Left kidney (tissue), 2 donors: ENCODE measurements around the gene ABHD17C. TPM values are rescaled to one million over a fixed set of nuclear protein-coding genes. Genes with fewer than 3 reads are reported as not detected.

Experiments used
- DNase-seq: peaks from one replicate; pipeline ENCODE4 v3.0.0-alpha.2; 2013
- polyA plus RNA-seq: library from polyadenylated mRNA; unstranded; fragments of 120-200 nt; gene quantifications from one replicate; pipeline ENCODE4 v1.2.1, GENCODE V29; 2013; ENCODE audit not compliant: insufficient read length

Gene ABHD17C
- polyA plus RNA-seq, 1 donor: 32.7 TPM

DNA sequence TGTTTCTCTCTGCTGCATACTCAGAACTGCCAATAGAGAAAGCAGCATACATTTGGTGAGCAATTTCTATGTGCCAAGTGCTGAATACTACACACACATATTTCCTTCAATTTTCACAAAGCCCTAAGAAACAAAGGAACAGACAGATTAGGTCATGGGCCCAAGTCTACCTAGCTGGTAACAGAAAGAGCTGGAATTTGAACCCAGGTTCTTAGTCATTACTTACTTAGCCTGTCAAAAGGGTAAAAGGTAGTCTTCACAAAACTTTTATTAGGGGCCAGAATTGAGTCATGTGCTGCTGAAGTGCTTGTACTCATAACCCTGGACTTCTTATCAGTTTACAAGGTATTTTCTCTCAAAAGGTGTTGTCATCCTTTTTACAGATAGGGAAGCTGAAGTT is 10.4 kb upstream of the ABHD17C start:
- no peak for DNase-seq

DNA sequence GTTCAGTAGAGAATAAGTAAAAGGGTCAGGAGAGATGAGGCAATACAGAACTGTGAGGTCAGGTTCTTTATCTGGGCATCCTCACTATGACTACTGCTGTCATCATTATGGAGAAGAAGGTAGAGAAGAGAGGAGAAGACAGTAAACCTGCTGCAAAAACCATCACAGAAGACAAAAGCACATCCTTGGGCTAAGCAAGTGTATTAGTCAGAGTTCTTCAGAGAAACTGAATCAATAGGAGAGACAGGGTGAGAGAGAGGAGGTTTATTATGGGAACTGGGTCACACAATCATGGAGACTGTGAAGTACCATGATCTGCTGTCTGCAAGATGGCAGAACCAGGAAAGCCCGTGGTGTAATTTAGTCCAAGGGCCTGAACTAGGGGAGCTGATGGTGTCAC is 9.5 kb upstream of the ABHD17C start:
- DNase-seq: no peak

GRCh38 chr15:80689294-80689693 is 5.8 kb upstream of the ABHD17C start:
- DNase-seq: no peak

DNA sequence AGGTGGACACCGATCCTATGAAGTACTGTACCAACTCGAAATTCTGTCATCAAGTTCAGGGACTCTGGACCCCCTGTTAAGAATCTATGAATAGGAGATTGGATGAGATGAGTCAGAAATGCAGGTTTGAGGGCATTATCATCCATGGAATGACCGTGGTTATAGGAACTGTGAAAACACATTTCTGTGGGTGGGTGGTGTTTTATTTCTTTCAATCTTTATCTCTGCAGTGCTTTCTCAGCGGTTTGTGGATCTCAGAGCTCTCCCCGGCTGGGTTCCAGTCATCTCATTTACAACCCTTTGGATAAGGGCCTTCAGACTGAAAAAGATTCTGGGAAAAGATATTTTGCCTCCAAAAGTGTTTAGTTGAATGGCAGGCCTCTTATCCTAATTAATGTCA is 5.4 kb upstream of the ABHD17C start:
- DNase-seq: no peak

DNA sequence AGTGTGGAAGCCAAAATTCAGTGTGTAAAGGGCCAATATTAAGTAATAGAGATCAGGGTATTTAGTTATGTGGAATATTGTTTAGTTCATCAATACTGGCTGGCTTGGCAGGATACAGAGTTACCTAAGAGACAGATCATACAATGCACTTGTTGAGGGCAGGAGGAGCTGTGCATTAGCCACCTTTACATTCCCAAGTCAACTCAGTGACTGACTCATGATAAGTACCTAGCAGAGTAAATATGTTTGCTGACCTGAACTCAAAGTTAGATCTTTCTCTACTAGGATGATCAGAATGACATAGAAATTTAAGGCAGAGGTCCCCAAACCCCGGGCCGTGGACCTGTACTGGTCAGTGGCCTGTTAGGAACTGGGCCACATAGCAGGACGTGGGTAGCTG is 3.5 kb upstream of the ABHD17C start:
- DNase-seq: no peak

- no peak for DNase-seq
Observed at GRCh38 chr15:80693682-80694610, 1.2 kb upstream of the ABHD17C start.

DNA sequence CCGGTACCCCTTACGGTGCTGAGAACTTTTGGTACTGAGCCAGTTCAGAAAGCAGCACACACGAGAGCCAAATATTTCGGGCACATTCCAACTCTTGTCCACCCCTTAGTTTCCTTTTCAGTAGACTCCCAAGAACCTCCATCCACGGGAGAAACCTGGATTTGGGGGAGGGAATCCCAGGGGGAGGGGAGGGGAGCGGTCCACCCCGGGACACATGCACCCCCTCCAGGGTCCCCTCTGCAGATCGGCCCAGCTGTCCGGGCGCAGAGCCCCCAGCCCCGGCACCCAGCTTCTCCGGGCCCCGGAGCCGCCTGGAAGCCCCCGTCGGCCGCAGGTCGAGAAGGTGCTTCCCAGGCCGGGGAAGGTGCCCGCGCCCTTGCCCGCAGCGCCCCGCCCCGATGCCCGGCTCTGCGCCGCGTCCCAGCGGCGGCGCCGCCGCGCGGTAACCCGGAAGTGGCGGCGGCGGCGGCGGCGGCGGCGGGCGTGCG is 455 bp upstream of the ABHD17C start:
- no peak for DNase-seq

DNA sequence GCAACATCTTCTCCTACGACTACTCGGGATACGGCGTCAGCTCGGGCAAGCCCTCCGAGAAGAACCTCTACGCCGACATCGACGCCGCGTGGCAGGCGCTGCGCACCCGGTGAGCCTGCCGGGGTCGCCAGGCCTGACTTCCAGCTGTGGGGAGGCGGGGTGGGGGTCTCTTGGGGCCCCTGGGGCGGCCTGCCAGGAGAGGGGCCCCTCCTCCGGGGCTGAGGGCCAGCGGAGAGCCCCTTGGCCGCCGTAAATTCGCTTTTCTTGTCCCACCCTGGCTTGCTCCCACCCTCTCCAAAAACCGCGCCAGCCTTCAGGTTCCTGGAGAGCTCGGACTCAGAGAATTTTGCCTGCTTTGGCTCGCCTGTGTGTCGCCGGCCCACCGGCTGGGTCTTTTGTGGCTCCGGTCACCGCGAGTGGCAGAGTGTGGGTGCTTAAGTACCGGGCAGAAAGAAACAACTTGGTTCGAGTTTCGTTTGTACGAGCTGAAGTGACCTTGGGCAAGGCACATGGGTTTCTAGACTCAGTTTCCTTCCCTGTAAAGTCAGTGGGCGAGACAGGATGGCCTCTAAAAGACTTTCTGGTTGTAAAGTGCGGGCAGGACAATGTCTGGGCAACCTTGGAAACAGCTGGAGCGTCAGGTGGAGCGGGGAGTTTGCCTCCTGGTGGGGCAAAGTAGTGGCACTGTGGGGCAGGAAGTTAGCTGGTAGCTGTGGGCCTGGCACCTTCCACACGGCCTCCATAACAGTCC is 976 bp downstream of the ABHD17C start:
- no peak for DNase-seq

DNA sequence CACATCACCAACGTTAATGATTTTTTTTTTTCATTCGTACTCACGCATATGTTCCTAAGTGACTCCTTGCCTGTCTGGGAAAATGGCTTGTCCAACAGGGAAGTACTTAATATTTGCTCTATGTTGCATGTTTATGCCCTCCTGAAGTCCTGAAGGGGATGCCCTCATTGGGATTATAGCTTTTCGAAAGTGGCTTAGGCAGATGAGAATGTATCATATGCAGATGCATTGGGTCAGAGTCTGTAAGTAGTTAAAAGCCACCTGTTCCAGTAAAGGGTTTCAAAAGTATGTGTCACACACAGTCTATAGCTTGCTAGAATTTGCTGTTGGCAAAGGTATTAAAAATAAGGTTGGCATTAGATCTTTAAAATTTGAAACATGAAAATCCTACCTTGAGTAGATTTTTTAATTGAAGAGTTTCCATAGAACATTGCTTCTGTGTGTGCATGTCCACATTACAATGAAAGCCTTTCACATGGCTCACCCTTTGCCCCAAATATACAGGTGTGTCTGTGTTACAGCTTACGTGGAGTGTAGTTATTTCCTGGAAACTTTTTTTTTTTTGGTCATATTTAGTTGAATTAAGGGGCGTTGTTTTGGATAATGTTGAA is 2.1 kb downstream of the ABHD17C start:
- no peak for DNase-seq

DNA sequence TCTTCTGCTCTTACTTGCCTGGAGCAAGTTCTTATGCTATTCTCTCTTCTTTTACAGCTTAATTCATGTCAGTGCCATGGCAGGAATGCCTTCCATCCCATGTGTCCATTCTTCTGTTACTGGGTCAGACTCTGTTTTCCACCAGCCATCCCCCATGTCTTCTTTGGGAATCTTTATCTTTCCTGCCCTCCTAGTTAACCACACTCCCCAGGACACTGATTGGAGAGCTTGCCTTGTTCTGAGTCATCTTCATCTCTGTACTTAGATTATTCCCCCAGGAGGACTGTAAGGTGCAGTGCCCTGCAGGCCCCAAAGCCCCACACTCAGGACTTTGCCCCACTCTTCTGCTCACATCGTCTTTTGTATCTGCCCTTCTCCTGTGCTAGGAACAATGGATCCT is 3.6 kb downstream of the ABHD17C start:
- no peak for DNase-seq

DNA sequence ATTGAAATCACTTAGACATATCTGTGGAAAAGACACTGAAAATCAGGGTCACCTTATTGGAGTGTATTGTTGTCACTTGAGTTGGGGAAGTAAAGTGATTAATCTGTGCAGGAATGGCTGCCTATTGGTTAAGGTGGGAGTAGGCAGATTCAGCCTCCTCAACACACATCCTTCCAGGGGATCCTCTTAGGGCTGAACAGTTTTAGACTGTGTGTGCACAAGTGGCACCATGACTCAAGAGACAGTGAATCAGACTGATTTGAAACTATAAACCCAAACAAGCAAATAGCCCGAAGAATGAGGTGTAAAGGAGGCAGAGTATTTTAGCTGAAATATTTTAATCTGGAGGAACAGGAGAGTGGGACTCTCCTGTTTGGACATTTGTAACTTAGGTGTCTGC is 4.9 kb downstream of the ABHD17C start:
- no peak for DNase-seq

DNA sequence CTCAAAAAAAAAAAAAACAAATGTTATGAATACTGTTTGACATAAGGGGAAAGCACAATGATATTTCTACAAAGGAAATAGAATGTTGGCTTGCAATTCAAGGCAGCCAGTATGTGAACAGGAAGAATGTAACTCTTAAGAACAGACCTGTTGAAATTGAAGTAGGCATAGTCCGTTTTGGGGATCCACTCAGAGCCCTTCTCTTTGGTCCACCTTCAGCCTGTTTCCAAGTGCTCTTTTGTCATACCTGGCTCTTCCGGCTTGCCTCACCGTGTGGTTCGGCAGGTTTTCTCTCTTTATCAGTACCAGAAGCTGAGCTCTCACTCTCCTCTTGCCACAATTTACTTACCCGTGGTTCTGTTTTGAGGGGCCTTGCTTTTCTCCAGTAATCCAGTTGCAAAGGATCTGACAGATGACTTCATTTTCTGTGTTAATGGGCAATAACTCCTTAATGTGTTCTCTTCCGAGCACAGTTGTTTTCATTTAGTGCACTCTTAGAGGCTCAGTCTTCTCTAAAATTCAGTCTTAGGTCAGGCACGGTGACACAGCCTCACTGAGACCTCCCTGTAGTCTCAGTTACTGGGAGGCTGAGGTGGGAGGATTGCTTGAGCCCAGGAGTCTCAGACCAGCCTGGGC is 6.7 kb downstream of the ABHD17C start:
- no peak for DNase-seq

DNA sequence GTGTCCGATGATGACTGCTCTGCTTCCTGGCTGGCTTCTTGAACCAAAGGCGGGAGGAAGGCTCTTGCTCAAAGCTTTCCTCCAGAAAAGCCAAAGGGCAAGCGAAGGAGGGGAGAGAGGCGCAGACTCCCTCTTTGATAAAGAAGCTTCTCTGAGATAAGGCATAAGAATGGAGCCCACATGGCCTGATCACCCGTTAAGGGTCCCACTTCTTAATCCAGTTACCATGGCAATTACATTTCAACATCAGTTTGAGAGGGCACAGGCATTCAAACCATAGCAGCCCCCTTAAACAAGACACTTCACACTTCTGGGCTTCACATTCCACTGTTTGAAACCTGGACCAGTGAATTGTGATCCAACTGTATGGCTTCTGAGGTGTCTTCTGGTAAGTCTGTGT is 8.0 kb downstream of the ABHD17C start:
- no peak for DNase-seq

DNA sequence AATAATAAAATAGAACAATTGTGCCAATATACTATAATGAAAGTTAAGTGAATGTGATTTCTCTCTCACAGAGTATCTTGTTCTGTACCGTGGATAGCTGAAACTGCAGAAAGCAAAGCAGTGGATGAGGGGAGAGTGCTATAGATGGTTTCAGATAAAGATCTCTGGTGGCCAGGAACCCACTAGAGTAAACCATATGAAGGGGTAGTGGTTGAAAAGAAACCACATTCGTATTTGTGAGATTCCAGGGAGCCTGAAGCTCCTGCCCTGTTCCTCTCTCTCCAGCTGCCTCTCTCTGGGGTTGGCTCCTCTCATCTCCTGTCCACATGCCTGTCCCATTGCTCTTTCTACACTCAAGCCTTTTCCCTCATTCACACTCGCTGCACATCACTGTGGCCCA is 8.9 kb downstream of the ABHD17C start:
- DNase-seq: no peak

DNA sequence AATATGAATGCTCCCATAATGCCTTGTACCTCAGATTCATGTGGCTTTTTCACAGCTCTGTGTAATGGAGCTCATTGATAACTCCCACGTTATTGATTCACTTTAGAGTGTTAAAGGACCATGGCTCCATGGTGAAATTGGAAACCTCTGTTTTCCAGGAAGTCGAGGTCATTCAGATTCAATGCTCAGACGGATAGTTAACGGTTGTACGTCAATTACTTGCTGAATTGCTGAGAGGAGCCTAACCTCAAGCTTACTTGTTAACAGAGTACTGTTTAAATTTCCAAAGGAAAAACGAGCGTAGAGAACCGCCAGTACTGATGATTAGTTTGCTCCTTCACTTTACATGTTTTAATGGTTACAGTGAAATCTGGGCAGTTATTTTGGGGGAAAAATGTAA is 11.1 kb downstream of the ABHD17C start:
- no peak for DNase-seq

DNA sequence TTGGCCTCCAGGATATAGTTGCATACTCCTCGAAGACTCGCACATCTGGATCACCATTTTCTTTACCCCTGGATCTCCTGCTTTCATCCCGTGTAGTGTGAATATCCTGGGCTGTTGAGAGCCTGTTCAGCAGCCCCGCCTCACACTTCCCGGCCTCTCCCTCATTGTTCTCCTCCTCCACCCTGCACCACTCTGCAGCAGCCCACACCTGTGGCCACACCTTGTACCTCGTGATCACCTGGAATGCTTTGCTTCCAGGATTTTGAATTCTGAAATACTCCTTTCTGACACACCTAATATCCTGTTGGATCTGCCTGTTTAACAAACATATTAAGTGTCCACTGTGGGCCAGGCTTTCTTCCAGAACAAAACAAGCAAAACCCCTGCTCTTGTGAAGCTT is 14.4 kb downstream of the ABHD17C start:
- no peak for DNase-seq

GRCh38 chr15:80710635-80711554 is 15.8 kb downstream of the ABHD17C start:
- DNase-seq: no peak

DNA sequence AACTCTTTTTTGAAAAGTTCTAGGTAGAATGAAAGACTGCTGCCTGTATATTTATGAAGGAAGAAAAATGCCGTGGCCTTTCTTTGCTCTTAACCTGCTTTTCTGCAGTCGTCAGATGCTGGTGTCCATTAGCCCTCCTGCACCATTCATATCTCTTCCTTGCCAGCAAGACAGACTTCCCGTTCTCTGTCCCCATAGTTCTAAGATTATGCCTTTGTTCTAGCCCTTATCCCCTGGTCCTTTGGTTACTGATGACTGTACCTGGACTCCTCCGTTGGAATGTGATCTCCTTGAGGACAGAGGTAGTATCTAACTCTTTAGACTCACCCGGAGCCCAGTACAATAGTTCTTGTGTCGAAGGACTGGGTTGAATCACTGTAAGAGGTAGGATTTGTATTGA is 16.8 kb downstream of the ABHD17C start:
- no peak for DNase-seq

DNA sequence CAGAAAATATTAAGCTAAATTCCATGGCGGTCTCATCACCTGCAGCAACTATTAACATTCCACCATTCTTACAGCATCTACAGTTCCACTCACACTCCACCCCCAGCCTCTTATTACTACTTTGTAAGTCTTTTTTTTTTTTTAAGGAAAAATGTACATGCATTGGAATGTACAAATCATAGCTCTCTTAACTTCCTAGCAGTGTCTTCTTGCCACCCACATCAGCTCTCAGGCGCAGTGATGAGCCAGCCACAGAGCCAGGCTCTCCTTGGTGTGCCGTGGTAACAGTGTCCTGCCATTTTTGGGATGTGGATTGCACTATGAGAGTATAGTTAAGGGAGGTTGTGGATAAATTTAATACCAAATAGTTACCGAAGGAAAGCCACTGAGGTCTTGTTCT is 17.8 kb downstream of the ABHD17C start:
- no peak for DNase-seq

DNA sequence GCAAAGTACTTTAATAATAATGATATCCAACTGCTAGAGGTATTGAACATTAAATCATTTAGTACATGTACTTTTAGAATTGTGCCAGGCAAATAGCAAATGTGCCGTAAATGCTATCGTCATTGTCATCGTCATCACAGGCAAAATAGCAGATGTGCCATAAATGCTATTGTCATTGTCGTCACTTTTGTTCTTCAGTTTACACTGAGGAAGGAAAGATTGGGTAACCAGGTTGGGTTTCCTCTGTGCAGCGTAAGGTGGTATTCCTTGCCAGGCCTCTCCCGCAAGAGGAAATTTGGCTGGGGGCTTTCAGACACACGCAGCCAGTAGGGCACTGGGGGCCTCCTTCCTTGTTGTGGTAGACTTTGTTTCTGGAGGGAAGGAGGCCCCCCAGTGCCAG is 26.4 kb downstream of the ABHD17C start:
- no peak for DNase-seq

GRCh38 chr15:80722811-80723210 is 27.7 kb downstream of the ABHD17C start:
- DNase-seq: no peak
